GM19397 (cell line): ENCODE measurements around the gene DGKI.

Experiments used
- ATAC-seq: cut with Tn5 transposase; IDR thresholded peaks from one replicate; pipeline ENCODE4 v1.9.1; 2021; ENCODE audit warnings: mild to moderate bottlenecking, moderate library complexity; ENCODE audit not compliant: unreplicated experiment

Gene DGKI

DNA sequence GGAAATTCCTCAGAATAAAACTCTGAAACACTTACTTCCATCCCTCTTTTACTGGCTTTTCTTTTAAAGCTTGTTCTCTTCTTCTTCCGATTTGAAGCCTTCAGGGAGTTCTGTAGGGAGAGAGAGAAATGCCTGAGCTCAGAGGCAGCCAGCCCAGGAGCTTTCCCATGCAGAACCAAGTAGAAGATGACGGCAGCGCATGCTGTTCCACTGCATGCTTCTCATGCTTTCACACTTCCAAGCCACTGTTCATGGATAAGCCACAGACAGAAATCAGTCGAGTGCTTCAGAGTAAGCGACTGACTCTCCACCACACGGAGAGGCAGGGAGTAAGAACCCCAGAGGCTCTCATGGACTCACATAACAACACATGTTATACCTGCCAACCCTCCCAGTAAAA, 237.3 kb downstream of the DGKI start:
- ATAC-seq, result no peak

DNA sequence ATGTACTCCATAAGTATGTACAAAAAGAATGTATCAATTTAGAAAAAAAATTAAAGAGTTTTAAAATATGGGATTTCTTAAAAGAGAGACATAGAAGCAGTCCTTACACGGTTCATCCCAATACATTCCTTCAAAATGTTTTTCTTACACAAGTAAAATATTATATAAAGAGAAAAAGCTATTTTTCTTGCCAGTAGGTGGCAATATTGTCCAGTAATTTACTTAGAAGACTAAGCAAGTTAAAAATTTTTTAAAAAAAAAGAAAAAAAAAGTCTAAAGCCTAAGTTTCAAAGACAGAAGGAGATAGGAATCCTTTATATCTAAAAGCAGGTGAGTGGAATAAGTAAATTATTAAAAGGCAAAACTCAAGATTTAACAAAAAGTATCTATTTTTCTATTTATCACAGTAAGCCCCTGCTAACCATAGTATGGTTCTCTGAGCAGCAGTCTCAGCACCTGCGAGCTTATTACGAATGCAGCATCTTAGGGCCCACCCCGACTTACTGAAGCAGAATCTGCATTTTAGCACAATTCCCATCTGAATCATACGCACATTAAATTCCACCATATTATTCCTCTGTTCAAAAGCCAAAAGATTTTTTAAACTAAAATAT, 240.6 kb downstream of the DGKI start:
- no peak for ATAC-seq

DNA sequence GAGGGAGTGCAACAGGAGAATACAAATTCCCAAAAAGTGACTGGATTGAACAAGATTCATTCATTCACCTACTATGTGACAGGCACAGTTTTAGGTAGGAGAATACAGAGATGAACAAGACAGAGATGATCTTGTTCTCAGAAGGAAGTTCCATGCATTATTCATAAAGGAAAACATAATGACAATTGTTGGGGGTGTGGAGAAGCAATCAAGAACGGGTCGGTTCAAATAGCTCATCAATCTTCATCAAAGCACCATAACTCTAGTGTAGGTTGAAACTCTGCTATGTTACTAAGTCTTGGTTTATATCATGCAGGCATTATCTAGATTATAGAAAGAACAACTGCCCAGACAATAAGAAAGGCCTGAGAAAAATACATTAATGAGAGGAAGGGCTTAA, 243.7 kb downstream of the DGKI start:
- ATAC-seq, result no peak

DNA sequence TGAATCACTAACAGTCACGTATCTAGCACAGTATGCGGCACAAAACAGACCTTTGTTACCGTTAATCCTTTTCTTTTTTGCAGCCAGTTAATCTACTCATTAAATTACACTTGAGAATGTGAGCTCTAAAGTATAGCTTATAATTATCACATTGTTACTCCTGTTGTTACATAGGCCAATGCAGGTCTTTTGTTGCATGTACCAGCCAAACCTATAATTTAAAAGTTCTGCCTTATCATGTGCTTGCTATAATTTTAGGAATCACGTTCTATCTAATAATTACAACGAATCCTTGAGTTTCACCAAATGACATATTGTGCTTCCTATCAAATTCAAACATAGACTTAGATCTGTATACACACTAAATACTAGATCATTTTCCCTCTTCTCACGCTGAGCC, 245.1 kb downstream of the DGKI start:
- ATAC-seq, result no peak

DNA sequence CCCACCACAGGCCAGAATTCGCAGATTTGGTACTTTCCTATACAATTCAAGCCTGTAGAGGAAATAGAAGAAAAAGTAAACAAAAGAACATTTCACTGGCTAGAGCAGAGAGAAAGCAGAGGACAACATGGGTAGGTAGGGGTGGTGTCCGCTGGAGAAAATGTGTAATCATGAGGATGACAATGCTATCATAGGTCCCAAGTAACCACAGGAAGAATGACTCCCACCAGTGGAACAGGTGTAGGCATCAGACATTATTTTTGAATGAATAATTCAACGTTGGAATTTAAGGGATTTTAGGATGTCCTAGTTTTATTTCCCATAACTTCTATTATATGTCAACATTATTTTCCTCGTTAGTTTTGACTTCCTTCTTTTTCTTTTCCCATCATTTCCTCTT, 248.9 kb downstream of the DGKI start:
- no peak for ATAC-seq

DNA sequence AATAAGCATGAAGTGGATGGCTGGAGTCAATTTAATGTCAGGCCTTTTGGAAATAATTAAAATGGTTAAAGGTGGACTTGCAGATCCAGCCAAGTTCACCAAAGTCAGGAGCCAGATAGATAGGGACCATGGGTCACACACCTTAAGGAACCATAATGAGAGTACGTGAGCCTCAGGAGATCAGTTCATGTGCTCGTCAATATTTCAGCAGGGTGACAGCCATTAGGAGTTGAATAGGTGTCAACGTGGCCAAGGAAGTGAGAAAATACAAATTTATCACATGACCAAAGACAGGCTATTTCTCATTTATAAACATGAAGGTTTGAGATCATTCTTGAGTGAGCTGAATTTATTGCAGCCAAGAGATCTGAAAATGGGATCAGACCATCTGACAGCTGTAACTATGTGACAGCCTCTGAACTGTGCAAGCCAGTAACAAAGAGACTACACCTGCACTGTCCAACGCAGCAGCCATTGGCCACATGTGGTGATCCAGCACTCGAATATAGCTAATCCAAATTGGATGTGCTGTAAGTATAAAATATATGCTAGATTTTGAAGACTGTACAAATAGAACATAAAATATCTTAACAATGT, 253.6 kb downstream of the DGKI start:
- no peak for ATAC-seq

DNA sequence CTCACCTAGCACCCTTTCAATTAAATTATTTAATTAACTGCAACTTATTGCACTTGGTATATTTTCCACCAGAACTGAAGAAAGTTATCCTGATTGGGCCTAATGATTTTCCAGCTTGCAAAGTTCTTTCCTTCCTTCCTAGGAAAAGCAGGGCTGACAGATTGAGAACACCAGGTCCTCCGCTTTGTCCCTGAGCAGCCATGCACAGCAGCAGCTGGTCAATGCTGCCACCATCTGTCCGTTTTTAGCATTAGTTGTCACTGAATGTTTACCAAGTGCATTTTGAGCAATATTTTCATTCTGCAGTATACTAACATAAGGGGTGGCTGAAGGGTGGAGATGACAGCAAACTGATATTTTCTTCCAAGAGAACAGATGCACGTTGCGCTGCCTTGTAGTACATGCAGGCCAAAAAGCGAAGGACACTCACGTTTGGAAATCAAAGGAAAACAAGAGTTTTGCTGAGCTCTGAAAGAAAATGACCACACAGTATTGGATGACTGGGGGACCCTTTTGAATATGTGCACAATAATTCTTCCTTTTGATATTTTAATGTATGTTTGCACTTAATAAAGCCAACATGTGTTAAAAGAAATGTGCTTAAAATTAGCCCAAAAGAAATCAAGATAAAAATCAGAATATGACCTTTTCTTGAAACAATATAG, 254.4 kb downstream of the DGKI start:
- ATAC-seq, result peak; percentile 78

DNA sequence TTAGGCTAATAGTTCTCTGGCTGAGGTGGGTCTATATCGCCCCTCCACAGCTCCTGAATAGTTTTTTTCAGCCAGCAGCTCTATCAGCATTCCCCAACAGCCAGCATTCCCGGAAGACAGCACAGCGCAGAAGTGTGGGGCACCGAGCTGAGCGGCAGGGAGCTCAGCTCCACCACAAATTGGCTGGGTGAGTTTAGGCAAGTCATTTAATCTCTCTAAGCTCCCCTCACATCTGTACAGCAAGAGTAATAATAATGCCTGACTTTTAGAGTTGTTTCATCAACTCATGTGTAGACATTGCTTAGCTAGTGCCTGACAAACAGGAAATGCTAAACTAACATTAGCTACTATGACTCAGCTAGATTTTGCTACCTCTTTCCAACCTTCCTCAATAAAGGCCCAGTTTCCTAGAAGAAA, 255.3 kb downstream of the DGKI start:
- no peak for ATAC-seq

DNA sequence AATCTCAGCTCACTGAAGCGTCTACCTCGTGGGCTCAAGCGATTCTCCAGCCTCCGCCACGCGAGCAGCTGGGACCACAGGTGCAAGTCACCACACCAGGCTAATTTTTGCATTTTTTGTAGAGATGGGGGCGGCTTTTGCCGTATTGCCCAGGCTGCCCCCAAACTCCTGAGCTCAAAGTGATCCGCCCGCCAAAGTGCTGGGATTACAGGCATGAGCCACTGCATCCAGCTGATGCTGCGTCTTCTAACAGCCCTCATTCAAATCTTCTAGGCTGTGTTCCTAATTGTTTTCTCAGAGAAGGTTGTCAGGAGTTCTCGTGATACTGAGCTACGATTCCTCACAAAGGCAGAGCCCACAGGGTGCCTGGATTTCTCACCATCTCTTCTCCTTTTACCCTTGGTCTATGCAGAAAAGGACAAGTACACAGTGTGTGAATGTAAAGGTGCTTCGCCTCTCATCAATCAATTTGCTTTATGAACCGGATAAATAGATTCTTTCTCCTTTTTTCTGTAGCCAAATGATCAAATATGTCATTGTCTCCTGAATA, 255.9 kb downstream of the DGKI start:
- ATAC-seq, result no peak

DNA sequence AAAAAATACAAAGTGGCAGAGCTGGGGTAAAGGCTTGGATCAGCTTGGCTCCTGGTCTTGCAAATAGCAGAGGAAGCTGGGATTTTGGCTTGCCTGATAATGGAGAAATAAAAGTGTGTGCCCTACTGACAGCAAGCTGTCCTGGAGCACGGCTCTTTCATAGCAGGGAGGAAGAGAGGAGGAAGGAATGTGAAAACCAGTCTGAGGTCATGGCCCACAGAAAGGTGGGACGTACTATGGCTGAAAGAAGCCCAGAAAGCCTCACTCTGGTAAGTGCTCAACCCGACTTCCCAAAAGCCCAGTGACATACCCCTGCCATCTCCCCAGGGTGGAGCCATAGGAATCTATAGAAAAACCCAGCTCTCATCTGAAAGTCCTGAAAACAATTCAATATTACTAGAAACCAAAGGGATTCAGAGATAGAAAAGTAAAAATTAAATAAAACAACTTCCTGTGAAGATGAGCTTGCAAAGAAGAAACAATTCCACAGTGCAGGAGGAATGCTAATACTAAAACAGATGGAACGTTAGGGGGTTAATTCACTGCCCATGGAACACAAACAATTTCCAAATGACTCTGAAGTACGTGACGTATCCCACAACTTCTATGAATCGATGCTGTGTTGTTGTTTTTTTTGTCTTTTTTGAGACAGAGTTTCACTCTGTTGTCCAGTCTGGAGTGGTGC, 256.6 kb downstream of the DGKI start:
- ATAC-seq, result no peak

DNA sequence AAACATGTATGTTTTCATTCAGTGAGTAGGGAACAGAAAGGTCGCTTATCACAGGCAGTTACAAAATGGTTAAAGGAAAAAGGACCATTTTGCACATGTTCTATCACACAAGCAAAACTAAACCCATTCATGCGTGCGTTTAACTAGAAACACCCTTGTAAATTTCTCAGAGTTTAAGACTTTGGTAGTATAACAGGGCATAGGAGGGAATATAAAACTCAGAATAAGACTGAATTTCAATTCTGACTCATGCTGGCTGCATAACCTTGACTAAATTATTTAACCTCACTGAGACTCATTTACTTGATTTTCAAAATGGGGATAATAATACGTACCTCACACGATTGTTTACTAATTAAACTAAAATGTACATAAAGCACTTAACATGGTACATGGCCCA, 259.4 kb downstream of the DGKI start:
- ATAC-seq, result no peak

DNA sequence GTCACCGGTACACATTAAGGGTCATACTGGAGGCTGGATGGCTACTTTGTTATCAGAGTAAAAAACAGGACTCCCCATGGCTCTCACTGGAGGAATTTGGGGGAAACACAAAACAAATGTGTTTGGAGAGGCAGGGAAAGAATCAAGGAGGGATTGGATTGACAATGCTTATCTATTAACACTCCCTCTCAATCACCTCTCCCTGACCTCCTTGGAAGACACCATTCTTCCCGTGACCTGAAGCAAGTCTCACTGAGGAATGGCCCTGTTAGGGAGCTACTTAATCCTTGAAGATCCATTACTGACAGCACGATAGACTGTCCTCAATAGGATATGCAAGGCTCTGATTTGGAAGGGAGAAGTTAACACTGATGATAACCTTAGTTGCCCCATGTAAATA, 261.2 kb downstream of the DGKI start:
- ATAC-seq, result no peak

DNA sequence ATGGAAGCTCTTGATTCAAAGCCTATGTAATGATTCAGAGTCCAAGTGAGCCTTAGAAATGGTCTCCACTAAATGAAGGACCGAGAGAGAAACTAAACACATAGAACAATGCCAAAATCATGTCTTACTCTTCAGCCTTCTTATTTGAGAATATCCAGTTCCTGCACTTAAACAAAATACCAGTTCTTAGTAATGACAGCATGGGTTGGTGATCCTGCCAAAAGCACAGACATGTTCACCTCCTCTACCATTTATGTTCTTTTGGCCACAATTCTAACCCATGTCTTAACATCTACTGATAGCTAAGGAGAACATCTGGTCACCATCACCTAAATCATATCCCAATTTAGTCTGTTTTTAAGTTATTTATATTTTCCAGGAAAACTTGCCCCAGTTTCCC, 263.6 kb downstream of the DGKI start:
- no peak for ATAC-seq

DNA sequence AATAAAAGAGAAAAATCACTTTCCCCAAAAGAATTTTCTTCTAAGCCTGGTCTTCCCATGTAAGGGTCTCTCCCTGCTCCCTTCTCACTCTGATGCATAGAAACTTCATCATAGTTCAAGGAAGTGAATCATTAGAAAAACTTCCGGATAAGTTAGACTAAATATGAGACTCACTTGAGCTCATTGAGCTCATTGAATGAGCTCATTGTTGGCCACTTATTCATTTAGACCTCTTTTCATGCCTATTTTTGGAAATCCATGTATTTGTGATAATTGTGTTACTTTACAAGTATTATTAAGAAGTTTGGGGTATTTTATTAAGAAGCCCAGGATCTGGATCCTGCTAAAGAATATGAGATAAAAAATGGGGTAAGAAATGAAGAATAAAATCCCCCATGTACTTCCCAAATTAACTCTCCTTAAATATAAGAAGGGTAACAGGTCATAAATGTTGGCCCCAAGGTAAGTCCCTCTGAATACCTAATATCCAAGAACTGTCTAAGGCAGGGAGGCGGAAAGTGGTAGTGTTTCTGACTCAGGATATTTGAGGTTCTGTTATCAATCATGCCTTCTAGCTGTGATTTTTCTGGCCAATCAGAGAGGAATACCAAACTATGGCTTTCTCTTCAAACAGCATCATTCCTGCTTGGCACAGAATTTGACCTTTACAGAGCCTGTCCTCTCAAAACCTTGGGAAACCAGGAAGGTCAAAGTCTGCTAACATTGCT, 266.7 kb downstream of the DGKI start:
- ATAC-seq, result no peak

DNA sequence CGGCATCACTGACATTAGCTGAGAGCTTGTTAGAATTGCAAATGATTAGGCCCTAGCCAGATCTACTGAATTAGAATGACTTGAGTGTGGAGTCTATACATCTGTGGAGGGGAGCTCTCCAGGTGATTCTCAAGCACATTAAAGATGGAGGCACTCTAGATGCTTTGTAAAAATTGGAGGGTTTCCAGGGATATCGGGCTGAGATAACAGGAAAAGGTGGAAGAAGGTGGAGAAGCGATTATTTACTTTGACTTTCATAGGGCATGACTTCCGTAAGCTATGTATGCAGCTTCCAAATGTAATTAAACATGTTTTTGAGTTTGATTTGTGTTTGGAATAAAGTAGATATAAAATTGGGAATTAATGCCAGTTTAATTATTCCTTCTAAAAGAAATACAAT, 268.2 kb downstream of the DGKI start:
- ATAC-seq, result no peak

DNA sequence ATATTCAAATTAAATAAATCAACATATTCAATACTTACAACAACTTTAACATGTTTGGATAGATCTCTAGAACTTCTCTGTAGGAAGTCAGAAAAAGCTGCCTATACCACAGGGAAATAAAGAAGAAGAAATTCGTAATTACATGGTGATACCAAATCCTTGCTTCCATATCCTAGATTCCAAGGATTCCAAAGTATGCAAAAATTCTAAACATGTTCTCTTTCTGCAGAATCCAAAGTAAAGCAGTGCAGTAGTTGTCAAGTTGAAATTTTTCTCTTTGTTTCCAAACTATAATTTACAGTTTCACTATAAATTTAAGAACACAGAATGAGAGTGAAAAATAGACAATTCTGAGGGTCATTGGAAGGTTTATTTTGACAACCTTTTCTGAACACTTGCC, 269.6 kb downstream of the DGKI start:
- no peak for ATAC-seq

DNA sequence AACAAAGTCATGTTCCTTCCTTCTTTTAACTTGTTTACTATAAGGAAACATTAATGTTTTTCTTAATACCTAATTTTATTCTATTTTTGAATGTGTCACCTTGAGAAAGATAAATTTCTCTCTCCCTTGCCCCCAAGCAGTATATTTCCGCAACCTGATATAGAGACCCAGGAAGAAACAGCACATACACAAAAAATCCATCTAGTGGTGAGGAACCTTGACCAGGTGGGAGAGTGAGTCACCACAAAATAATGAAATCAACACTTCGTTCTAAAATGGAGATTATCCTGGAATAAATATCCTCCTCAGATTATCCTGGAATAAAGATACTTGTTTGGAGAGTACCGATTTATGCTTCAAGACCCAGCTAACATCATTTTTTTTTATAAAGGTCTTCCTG, 270.3 kb downstream of the DGKI start:
- ATAC-seq, result no peak

DNA sequence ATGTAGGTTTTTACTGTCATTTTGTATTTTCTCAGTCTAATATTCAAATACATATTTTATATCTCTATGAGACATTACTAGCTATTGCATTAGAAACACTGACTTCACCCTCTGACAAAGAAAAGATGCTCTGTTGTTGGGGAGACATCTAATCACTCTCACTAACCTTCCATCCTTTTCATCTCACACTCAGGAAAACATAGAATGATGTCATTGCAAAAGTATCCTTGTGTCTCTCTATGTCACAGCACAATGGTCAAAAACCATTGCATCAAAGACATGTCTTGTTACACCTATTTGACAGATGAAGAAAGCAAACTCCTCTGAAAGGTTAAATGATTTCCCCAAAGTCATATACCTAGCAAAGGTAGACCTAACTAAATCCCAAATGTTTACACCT, 272.0 kb downstream of the DGKI start:
- ATAC-seq, result no peak

DNA sequence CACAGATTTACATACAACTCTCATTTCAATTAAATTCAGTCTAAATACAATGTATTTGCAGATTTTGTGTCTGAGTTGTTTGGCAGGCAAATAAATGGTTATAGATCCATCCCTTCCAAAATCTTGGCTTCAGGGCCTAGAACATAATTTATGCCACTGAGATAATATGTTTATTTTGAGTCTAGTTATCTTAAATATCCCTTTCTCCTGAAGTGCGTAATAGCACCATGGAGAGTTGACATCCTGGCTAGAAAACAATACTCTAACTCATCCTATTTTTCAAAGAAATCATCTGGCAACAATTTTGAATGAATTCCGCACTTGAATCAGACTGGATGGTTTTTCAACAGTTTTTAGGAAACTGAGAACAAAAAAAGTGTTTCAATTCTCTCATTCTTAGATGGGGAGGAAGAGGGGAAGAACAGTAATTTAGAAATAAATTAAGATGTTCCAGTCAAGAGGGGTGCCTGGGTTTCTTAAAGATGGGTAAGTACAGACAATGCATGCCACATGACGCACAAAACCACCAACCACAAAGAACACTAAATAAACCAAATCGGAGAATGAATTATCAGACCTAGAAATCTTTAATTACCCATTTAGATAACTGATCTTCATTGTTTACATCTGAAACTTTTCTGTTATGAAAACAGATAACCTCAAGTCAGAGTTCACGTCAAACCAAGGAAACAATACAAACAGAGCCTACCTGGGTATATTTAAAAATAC, 274.6 kb downstream of the DGKI start:
- ATAC-seq, result no peak

DNA sequence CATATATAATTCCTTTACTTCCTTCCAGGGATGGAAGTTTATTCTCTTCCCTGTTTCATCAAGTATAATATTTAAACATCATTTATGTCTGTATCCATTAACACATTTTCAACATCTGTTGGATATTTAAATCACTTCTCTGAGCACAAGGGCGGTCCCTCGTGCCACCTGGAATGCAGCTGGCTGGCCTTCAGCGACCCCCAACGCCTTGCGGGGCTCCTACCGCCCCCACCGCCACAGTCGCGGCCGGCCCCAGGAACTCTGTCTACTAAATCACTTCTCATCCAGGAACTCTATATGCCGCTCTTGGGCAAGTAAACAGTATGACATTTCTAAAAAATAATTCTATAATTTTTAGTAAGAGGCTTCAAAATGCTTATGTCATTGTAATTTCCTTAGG, 282.1 kb downstream of the DGKI start:
- ATAC-seq, result no peak
